ENCODE results near the gene AKAP6. TPM values are rescaled to one million over a fixed set of nuclear protein-coding genes. Genes with fewer than 3 reads are reported as not detected.

AKAP6 gene
- total and polyA plus RNA-seq, 2 experiments from 2014 or later: 0.38 to 0.42 TPM

- no peak for DNase-seq (ENCODE audit: low spot score)
- Histone ChIP-seq H3F3A (replicated peaks; ENCODE audit: low read depth) (no peaks in the 10 kb centered on the region), H3K36me3 (ENCODE audit: insufficient read depth) (no peaks in the 10 kb centered on the region), H3K27ac (ENCODE audit: low read depth) (no peak overlapping the region), H3K4me1 (ENCODE audit: insufficient read depth) (no peaks in the 10 kb centered on the region; the same call in 1 of the 2 replicates), H3K27me3 (ENCODE audit: insufficient read depth) (no peaks in the 10 kb centered on the region), H3K4me3 (no peak overlapping the region), H3K9me2 (ENCODE audit: insufficient read depth) (no peaks in the 10 kb centered on the region), H3K4me2 (no peak overlapping the region), H3K79me2 (replicated peaks; ENCODE audit: insufficient read depth) (no peaks in the 10 kb centered on the region), H2AFZ (no peak overlapping the region), H4K20me1 (replicated peaks; ENCODE audit: insufficient read depth) (no peaks in the 10 kb centered on the region; the same call in 1 of the 2 replicates)
- TF ChIP-seq REST (IDR thresholded peaks at IDR 0.05; ENCODE audit: unreplicated experiment) (no peak), JUNB (IDR thresholded peaks at IDR 0.05; ENCODE audit: unreplicated experiment) (no peak), CREB1 (CRISPR knock-in tag; IDR thresholded peaks at IDR 0.05; ENCODE audit: low read depth) (no peak), ZNF114 (CRISPR knock-in tag; IDR thresholded peaks at IDR 0.05) (no peak), NANOG (IDR thresholded peaks at IDR 0.05; ENCODE audit: borderline replicate concordance) (no peak), EZH2 (IDR thresholded peaks at IDR 0.05; ENCODE audit: low read depth, unreplicated experiment) (no peak), ZNF331 (CRISPR knock-in tag; IDR thresholded peaks at IDR 0.05; ENCODE audit: low read depth) (no peak), ZNF462 (CRISPR knock-in tag; IDR thresholded peaks at IDR 0.05) (no peak), EZH2phosphoT487 (IDR thresholded peaks at IDR 0.05; ENCODE audit: unreplicated experiment) (no peak), ETS1 (IDR thresholded peaks at IDR 0.05) (no peak), STAT1 (IDR thresholded peaks at IDR 0.05; ENCODE audit: unreplicated experiment) (no peak)
- H3K4me1 Mint-ChIP-seq: no peaks in the 10 kb centered on the region; the same call in 1 of the 3 replicates
- H3K4me3 Mint-ChIP-seq: no peak overlapping the region
- H3K9me3 Mint-ChIP-seq: no peaks in the 10 kb centered on the region
- no peak for ATAC-seq
- H3K36me3 Mint-ChIP-seq (ENCODE audit: low read depth): no peaks in the 10 kb centered on the region
- H3K27ac Mint-ChIP-seq: no peak overlapping the region
- no peaks in the 10 kb centered on the region for H3K27me3 Mint-ChIP-seq (ENCODE audit: insufficient read depth, low read depth, poor library complexity)
These were observed 45.1 kb downstream of the AKAP6 start for GRCh38 chr14:32374155-32374554.

Data from GM23338 (cell line).